GM12878 (cell line): Measurements from ENCODE around the gene CDK17. TPM values are rescaled to one million over a fixed set of nuclear protein-coding genes. Genes with fewer than 3 reads are reported as not detected.

Experiments used
- ATAC-seq: fragments of 200-7000 bp; cut with Tn5 transposase; 3 replicates; pipeline ENCODE4 v1.9.1; 2020; ENCODE audit warnings: mild to moderate bottlenecking, moderate library complexity
- BruUV-seq: library from RNA; stranded (reverse); fragments of 400-500 nt; replicated peaks from 2 replicates; lab custom pipeline; 2021; lab: Mats Ljungman, UMichigan
- CTCF ChIA-PET: fragments of 300-600 bp; sonication (Branson Sonifier 250); formaldehyde crosslinking; extraction: SDS; loops from one replicate; lab custom pipeline; 2021; ENCODE audit warnings: inconsistent platforms; lab: Yijun Ruan, JAX
- POLR2A ChIA-PET: fragments of 350-600 bp; formaldehyde crosslinking; extraction: SDS; loops from one replicate; lab custom pipeline; 2021; ENCODE audit warnings: inconsistent platforms; lab: Charles Lee
- RAD21 ChIA-PET: fragments of 300-600 bp; sonication (Branson Sonifier 250); formaldehyde crosslinking; loops from one replicate; lab custom pipeline; 2023; ENCODE audit warnings: antibody characterized with exemption; ENCODE audit not compliant: unreplicated experiment; lab: Charles Lee
- SMC1A ChIA-PET: fragments of 300-600 bp; sonication (Branson Sonifier 250); formaldehyde crosslinking; loops from one replicate; lab custom pipeline; 2023; ENCODE audit not compliant: unreplicated experiment, uncharacterized antibody; lab: Charles Lee
- DNase-seq: peaks from one replicate; pipeline ENCODE4 v3.0.0-alpha.2; 2011; ENCODE audit warnings: low read depth, low spot score
- FAIRE-seq: peaks from 3 replicates; lab custom pipeline; 2011; peaks lifted over from hg19 to GRCh38; lab: Jason Lieb, UNC
- H2AFZ ChIP-seq: 2 replicates; pipeline ENCODE4 v1.6.0; 2011; ENCODE audit warnings: low read depth, low read length, control low read depth; ENCODE audit not compliant: control insufficient read depth
- H3K27ac ChIP-seq: 2 replicates; pipeline ENCODE4 v1.5.1; 2011; ENCODE audit warnings: control low read depth; ENCODE audit not compliant: control insufficient read depth, insufficient read depth
- H3K27me3 ChIP-seq, 2 experiments: replicated peaks in 1 of 2; 2 replicates each; pipeline versions ENCODE4 v1.6.0 to v1.6.1; 2011; ENCODE audit warnings: low read length in 1 of 2; ENCODE audit not compliant: control insufficient read depth in 2 of 2, insufficient read depth in 2 of 2
- H3K36me3 ChIP-seq, 2 experiments: 2 replicates each; pipeline ENCODE4 v1.5.1; 2011; ENCODE audit warnings: low read length in 1 of 2; ENCODE audit not compliant: control insufficient read depth in 2 of 2, insufficient read depth in 2 of 2
- H3K4me1 ChIP-seq: 2 replicates; pipeline ENCODE4 v1.6.1; 2011; ENCODE audit warnings: mild to moderate bottlenecking, low read length, moderate library complexity, mixed read lengths; ENCODE audit not compliant: control insufficient read depth, insufficient read depth
- H3K4me2 ChIP-seq: 2 replicates; pipeline ENCODE4 v1.6.0; 2011; ENCODE audit warnings: control low read depth; ENCODE audit not compliant: control insufficient read depth, insufficient read depth
- H3K4me3 ChIP-seq: fragments of 200-600 bp; sonication (generic); 2 replicates; pipeline ENCODE4 v1.5.1; 2016
- H3K79me2 ChIP-seq: 2 replicates; pipeline ENCODE4 v1.6.0; 2011; ENCODE audit warnings: low read length; ENCODE audit not compliant: control insufficient read depth, insufficient read depth
- H3K9ac ChIP-seq: 2 replicates; pipeline ENCODE4 v1.8.0; 2011; ENCODE audit warnings: low read length, control low read depth, mixed read lengths; ENCODE audit not compliant: control insufficient read depth, insufficient read depth
- H3K9me3 ChIP-seq: replicated peaks from 3 replicates; pipeline ENCODE4 v1.5.1; 2011; ENCODE audit warnings: mild to moderate bottlenecking, low read length; ENCODE audit not compliant: control insufficient read depth, insufficient read depth
- H4K20me1 ChIP-seq: 2 replicates; pipeline ENCODE4 v1.6.0; 2011; ENCODE audit not compliant: control insufficient read depth, insufficient read depth
- CREB1 ChIP-seq: IDR thresholded peaks from 2 replicates; pipeline ENCODE4 v1.6.1; 2012; ENCODE audit warnings: low read depth, mild to moderate bottlenecking, inconsistent platforms
- ESRRA ChIP-seq: IDR thresholded peaks from 2 replicates; pipeline ENCODE4 v1.6.1; 2012; ENCODE audit warnings: mild to moderate bottlenecking, low read length, improper control_type of control experiment
- ETV6 ChIP-seq, 2 experiments: fragments of 450-650 bp in 1 of 2; IDR thresholded peaks in 1 of 2; conservative IDR thresholded peaks in 1 of 2; 2 replicates each; pipeline ENCODE4 v1.6.1; 2014; ENCODE audit warnings: antibody characterized with exemption in 1 of 2, borderline replicate concordance in 1 of 2, low read depth in 1 of 2, mild to moderate bottlenecking in 1 of 2, moderate library complexity in 1 of 2
- IRF3 ChIP-seq: fragments of 450-650 bp; IDR thresholded peaks from 2 replicates; pipeline ENCODE4 v1.6.1; 2014; ENCODE audit warnings: mild to moderate bottlenecking
- JUNB ChIP-seq: IDR thresholded peaks from 2 replicates; pipeline ENCODE4 v1.6.1; 2016; ENCODE audit warnings: antibody characterized with exemption, mild to moderate bottlenecking
- STAT1 ChIP-seq: fragments of 450-650 bp; conservative IDR thresholded peaks from 2 replicates; pipeline ENCODE4 v1.6.1; 2014; ENCODE audit warnings: antibody characterized with exemption, mild to moderate bottlenecking
- ZBTB4 ChIP-seq: fragments of 450-650 bp; formaldehyde crosslinking; IDR thresholded peaks from 2 replicates; pipeline ENCODE4 v1.4.0; 2022; ENCODE audit warnings: mild to moderate bottlenecking, moderate library complexity
- WGBS: methylation state at CpG from one replicate; pipeline ENCODE4 v1.1.6; 2016; ENCODE audit warnings: low lambda C conversion rate; ENCODE audit not compliant: insufficient replicate concordance, insufficient coverage; ENCODE audit errors: missing lambda C conversion rate; 5-methylcytosine and 5-hydroxymethylcytosine counted together
- in situ Hi-C: fragments of 300-500 bp; cut with MboI; formaldehyde crosslinking; loops from 9 replicates; pipeline ENCODE4 v1.14.3; 2018; ENCODE audit warnings: mixed read lengths
- intact Hi-C: fragments of 100-400 bp; cut with micrococcal nuclease; formaldehyde crosslinking; loops from one replicate; pipeline ENCODE4 v1.14.2; 2022; ENCODE audit not compliant: unreplicated experiment
- polyA plus RNA-seq, 11 experiments: library from polyadenylated mRNA; depleted of rRNA in 4 of 11; unstranded in 6 of 11; stranded (reverse) in 5 of 11; fragments of >200 nt; fragmentation: Nextera tagmentation in 4 of 11; fragmentation: Illumina TruSeq in 1 of 11; extraction: Ambion mirVana in 4 of 11; extraction: Trizol in 1 of 11; gene quantifications; 1 replicate in 1 of 11; 2 replicates in 10 of 11; pipeline versions ENCODE4 v1.2.1 to v1.2.3, GENCODE V29; 2011 to 2016; ENCODE audit warnings: inconsistent platforms in 2 of 11, missing spikeins in 2 of 11, low read depth in 1 of 11
- total RNA-seq, 4 experiments: library from RNA; depleted of rRNA in 3 of 4; stranded (reverse); fragments of >200 nt in 3 of 4; fragmentation: Illumina TruSeq in 1 of 4; extraction: Trizol in 1 of 4; gene quantifications; 2 replicates each; pipeline versions ENCODE4 v1.2.1 to v1.2.3, GENCODE V29; 2013 to 2021
- TF ChIP-seq, protein P1 (sequence below): fragments of 450-650 bp; IDR thresholded peaks from 2 replicates; pipeline ENCODE4 v1.6.1; 2016; ENCODE audit warnings: mild to moderate bottlenecking

The CDK17 gene
- total and polyA plus RNA-seq, 10 of the 15 experiments (the other 5 are each of a cell fraction or from before 2014, with no cell fraction given) = 5.6 to 45.6 (median 18.3) TPM

- TF ChIP-seq ZBTB4 (CRISPR knock-in tag) (no peak), STAT1 (no peak)
Measured at GRCh38 chr12:96447256-96447655, 47.0 kb upstream of the CDK17 start (continued).

DNA sequence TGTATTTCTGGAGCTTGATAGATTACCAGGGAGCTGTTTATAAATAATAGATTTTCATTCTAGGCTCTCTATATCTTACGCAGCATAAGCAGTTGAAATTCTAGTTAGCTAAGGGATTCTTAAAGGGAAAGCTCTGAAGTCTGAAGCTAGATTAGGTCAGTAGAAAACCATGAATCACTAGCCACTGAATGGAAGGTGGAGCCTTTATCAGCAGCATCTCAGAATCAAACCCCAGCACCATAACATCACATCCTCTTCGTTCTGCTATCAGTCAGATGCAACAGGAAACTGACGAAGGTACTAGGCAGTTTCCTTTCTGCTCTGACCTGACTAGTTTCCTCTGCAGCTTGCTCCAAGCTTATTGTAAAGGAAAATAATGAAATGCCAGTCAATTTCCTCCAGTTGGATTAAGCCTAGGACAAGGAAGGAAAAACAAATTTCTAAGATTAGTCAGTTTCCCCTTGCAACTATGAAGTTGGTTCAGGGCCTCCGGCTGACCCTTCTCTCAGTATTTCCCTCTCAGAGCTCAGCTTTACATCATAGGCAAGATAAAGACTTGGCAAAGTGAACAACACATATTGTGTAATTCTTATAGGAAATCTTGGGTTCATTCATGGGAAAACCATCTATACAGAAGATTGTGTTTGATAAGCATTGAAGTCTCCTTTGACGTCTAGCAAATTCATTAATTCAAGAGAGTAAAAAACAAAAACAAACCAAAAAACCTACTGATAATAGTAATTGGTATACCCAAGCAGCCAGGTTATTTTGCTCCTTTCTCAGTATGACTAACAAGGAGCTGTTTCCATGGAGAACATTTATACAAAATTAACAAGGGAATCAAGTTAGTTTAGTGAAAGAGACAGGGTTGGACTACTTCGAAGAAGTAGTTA lies 45.7 kb upstream of the CDK17 start:
- TF ChIP-seq ESRRA (no peak), CREB1 (peak; percentile 48; the same call in 1 of the 2 replicates), ETV6 (conservative IDR thresholded peaks at IDR 0.05 in 1 of 2, IDR thresholded peaks at IDR 0.05 in 1 of 2; ENCODE audit: borderline replicate concordance in 1 of 2, low read depth in 1 of 2) (peak in 1 of 2 experiments; percentile 40; a peak in 1 of 4 replicates), IRF3 (no peak), JUNB (0 out of 2 replicates have a peak, but pooled peaks have one; percentile 8)
- TF ChIP-seq, protein P1, sequence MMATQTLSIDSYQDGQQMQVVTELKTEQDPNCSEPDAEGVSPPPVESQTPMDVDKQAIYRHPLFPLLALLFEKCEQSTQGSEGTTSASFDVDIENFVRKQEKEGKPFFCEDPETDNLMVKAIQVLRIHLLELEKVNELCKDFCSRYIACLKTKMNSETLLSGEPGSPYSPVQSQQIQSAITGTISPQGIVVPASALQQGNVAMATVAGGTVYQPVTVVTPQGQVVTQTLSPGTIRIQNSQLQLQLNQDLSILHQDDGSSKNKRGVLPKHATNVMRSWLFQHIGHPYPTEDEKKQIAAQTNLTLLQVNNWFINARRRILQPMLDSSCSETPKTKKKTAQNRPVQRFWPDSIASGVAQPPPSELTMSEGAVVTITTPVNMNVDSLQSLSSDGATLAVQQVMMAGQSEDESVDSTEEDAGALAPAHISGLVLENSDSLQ = 0 out of 2 replicates have a peak, but pooled peaks have one; percentile 11
- WGBS = 42% methylated on average over 6 of the region's 6 CpGs
- ChIA-PET SMC1A (interaction anchor here (0.8 to 1.3 kb wide), 4 partner anchors 8 to 91 kb away, joined by 3 to 13 read pairs (median 3); no protein-coding TSS in a partner anchor), RAD21 (no interaction called here), CTCF (interaction anchor here (1.1 to 1.7 kb wide), 5 partner anchors 8 to 42 kb away, joined by 3 to 7 read pairs (median 5); no protein-coding TSS in a partner anchor), POLR2A (interaction anchor here (1.7 kb wide), 1 partner anchor 9 kb away, joined by 5 read pairs; no protein-coding TSS in a partner anchor)
- Histone ChIP-seq H4K20me1 (no peaks in the 10 kb centered on the region), H2AFZ (peak overlapping the region; percentile 44; the same call in 1 of the 2 replicates), H3K9ac (no peak overlapping the region), H3K4me2 (0 out of 2 replicates have a peak overlapping the region, but pooled peaks have one; percentile 3), H3K79me2 (no peaks in the 10 kb centered on the region), H3K9me3 (no peaks in the 10 kb centered on the region; the same call in 2 of the 3 replicates), H3K27ac (no peak overlapping the region), H3K4me1 (no peaks in the 10 kb centered on the region), H3K36me3 (no peaks in the 10 kb centered on the region), H3K27me3 (no peaks in the 10 kb centered on the region), H3K4me3 (no peak overlapping the region)
- in situ Hi-C loops = no loop called here
- intact Hi-C loops = no loop called here
- no TSS peak for BruUV-seq
- peak; percentile 96 for FAIRE-seq
- peak; percentile 53 for DNase-seq
- ATAC-seq = peak; percentile 99
